Head of caudate nucleus (tissue), 42 donors: ENCODE results near the gene DCHS1.

Experiments used
- DNase-seq, 42 donors: peaks; one replicate each; pipeline versions ENCODE4 v3.0.0 to v3.0.0-alpha.2; 2020 to 2021; ENCODE audit warnings: mixed read lengths in 7 of 42
- intact Hi-C: fragments of 100-400 bp; cut with DNase I; formaldehyde crosslinking; loops from one replicate; pipeline ENCODE4 v1.15.0; 2022

DCHS1 gene

DNA sequence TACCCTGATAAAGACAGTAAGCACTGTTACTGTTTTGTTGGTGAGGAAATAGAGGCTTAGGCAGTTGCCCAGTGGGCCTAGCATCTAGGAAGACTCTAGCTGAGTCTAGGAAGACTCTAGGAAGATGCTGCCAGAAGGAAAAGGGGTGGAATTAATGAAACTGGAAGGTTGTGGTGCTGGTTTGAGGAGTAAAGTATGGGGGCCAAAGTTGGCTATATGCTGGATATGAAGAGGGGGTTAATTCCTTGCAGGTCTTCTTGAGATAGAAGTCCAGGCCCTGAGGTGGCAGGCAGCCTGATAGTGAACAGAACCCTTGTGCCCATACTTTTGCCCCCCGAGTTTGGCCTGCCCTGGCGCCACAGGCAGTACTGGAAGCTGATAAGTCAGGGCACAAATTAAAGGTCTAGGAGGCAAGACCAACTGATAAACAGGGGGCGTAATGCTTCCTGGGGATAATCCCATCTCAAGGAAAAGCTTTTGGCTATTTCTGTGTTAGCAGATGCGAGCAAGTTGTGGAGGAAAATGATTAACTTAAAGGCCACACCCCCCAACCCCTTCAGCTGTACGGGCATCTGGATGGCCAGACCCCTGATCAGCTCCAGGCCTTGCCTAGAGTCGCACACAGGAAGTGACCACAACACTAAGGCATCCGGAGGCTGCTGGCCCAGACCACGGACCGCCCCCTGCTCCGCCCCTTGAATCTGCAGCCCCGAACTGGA, 49.0 kb downstream of the DCHS1 start:
- intact Hi-C loops, result no loop called here
- DNase-seq, result peak; percentile 68 to 91 (median 83)

DNA sequence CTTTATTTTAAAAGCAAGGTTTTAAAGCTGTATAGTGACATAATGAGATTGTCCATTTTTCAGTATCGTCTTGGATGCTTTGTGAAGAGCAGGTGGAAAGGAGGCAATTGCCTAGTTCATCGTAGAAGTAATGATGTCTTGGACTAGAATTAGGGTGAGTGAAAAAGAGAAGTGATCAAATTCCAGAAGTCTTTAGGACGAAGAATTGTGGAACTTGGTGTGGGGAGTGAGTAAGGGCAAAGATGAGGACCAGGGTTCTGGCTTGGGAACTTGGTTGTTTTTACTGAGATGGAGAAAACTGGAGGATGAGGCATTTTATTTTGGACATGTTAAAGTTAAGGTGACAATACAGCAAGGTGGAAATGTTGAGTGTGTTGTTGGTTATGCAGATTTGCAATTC, 50.8 kb downstream of the DCHS1 start:
- peak in 2 of 42 donors; percentile 30 to 32 for DNase-seq
- intact Hi-C loops, result no loop called here

DNA sequence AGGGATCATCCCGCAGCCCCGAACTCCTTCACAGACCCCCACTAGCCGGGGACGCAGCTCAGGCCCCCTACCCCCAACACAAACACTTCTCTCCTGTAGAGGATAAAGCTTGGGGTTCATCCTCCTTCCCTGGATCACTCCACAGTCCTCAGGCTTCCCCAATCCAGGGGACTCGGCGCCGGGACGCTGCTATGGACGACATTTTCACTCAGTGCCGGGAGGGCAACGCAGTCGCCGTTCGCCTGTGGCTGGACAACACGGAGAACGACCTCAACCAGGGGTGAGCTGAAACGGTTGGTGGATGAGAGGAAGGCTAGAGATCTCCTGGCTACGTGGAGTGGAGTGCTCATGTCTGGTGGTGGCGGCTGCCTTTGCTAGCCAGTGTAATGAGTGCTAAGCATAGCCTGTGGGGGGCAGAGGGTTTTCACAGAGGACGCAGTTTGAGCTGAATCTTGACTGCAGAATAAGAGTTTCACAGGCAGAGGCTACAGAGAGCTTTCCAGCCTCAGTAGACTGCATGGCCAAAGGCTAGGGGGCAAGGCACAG, 51.5 kb downstream of the DCHS1 start:
- DNase-seq, result peak in 41 of 42 donors; percentile 34 to 86 (median 69)
- intact Hi-C loops, result no loop called here

DNA sequence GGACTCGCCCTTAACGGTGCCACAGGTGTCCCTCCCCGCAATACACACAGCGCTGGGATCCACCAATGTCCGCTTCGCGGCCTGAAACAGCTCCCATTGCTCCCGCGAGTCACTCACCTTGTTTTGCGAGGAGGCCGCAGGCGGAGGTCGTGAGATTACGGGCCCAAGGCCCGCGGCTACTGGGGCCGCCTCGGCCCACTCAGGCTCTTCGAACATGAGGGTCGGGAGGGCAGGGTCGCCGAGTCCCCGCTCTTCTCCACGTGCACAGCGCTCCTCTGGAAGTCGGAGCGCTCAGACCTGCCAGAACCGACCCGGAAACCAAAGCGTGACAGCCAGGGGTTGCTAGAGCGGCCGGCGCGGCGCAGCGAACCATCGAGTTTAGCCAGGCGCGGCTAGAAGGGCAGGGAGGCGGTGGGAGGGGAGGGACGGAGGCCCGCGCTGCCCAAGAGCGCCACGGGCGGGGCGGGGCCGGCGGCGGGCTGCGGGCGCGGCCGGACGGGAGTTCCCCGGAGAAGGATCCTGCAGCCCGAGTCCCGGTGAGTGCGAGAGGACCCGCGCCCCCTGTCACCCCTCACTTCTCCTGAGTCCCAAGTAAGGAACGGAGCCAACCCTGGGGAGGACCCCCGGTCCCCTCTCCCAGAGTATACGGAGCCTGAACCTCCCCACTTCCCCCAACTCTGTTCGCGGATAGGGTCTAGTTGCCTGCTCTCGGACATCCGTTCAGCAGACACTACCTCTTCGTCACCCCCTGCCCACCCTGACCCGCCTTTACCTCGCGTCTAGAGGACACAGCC, 52.1 kb downstream of the DCHS1 start, which contains the start of the genes ILK and RRP8:
Gene ILK, plus strand, starts transcription at position 488 of the 794 bp plus-strand sequence. CDS start 498 bp downstream, outside the sequence.
Gene RRP8, minus strand, starts transcription at position 330 of the 794 bp plus-strand sequence. Its CDS starts 114 bp downstream, at position 216.
- DNase-seq, result peak; percentile 76 to 97 (median 93)
- intact Hi-C loops, result loop anchor here (2.0 kb wide), 1 partner anchor 79 kb away; the partner anchor contains the start of gene MRPL17

DNA sequence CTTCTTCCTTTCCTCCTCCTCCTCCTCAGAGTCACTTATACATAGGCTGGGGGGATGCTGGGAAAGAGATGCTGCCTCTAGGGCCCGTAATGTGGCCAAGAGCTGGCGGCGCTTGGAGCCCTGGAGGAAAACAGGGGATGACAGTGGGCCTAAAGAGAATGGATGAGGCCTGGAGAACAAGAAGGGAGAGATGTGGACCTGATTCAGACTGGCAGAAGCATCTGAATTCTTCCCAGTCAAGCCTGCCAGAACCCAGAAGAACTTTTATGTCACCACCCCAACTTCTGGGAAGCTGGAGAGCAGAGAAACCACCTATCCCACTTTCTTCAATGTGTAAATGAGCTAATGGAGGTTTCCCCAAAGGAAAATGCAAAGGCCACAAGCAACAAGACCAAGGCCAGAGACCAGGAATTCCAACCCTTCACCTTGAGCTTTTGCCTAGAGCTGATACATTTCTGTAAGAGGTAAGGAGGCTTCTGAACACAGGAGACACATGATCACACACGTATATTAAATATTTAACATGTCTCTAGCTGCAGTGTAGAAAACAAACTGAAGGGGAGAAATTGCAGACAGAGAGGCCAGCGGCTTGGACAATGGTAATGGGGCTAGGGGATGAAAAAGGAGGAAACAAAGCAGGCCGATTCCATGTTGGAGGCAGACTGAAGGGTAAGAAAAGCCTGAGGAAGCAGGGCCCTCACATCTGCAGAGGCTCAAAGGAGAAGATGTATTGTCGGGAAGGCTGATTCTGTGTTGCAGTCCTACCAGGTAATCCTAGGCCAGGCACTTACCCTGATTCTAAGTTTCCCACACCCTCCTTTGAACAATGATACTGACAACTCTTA, 53.3 kb downstream of the DCHS1 start:
- intact Hi-C loops, result loop anchor here (2.0 kb wide), 1 partner anchor 80 kb away; the partner anchor contains the start of gene MRPL17
- DNase-seq, result peak in 4 of 42 donors; percentile 1 to 33 (median 18)

DNA sequence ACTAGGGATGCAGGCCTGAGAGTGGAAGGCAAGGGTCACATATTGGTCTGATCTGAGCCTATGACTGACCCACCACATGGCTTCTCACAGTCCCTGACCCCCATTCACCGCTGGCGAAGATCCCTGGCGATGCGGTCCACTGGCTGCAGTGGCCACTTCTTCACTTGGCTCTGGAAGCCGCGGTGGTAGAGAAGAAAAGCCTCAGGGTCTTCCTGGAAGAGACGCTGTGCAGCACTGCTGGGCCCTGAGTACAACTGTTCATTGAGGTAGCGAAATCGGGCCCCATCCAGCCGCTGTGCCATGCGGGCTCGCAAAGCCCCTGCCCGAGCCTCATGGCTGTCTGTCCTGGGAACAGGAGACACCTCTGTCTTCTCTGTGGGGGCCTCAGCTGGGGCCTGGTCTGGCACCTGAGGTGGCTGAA, 54.6 kb downstream of the DCHS1 start:
- intact Hi-C loops, result no loop called here
- peak in 3 of 42 donors; percentile 6 to 20 (median 19) for DNase-seq

DNA sequence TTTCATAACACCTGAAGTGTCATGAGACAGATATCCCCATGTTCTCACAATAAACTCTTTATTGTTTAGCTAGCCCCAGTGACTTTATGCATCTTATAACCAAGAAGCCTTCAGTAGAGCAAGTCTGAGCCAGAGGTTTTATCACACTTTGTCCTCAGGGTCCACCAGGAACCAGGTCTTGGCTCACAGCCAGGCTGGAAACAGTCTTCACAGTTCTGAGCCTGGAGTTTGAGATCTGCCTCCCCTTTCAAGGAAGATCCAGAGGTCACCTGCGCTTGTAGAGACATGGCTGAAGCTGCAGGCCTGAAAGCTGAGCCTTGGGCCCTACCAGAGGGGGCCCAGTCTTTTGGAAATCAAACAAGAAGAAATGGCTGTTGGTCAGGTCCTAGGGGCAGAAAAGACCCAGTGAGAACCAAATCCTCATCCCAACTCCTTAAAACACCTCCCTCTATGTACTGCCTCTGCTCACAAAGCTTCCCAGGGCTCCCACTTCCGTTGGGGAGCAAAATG, 55.7 kb downstream of the DCHS1 start:
- intact Hi-C loops, result no loop called here
- DNase-seq, result peak in 2 of 42 donors; percentile 4 to 21

DNA sequence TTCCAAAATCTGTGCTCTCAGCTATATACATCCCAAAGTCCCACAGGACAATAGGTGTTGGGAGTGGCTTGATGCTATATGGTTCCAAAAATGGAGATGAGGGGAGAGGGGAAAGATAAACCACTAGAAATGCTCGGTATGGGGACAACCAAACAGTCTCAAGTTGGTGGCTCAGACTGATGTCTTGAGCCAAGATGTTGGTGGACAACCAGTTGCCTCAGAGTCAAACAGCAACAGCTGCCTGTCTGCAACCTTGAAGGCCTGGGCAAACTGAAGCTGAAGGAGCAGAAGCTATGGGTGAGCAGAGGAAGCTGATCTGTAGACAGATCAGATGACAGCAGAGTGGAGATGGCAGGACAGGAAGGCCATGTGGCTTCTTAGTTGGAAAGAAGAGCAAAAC, 56.2 kb downstream of the DCHS1 start:
- DNase-seq, result peak in 2 of 42 donors; percentile 4 to 16
- intact Hi-C loops, result no loop called here

DNA sequence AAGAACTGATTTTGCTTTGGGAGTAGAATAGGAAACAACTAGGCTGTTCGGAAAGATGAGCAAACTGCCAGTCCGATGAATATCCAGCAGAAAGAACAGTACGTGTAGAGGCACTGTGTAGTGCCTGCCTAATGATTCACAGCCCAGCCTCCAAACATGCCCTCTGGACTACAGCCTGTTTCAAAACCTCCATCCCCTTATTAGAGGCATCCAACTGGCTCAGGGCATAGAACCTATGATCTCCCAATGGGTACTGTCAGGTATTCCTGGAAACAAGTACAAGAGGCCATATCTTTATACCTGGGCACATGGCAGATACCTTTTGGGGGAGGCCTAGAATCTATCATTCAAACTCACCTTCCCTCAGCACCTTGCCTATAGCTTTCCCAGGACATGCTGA, 57.1 kb downstream of the DCHS1 start:
- intact Hi-C loops, result no loop called here
- peak in 1 of 42 donors; percentile 6 for DNase-seq

DNA sequence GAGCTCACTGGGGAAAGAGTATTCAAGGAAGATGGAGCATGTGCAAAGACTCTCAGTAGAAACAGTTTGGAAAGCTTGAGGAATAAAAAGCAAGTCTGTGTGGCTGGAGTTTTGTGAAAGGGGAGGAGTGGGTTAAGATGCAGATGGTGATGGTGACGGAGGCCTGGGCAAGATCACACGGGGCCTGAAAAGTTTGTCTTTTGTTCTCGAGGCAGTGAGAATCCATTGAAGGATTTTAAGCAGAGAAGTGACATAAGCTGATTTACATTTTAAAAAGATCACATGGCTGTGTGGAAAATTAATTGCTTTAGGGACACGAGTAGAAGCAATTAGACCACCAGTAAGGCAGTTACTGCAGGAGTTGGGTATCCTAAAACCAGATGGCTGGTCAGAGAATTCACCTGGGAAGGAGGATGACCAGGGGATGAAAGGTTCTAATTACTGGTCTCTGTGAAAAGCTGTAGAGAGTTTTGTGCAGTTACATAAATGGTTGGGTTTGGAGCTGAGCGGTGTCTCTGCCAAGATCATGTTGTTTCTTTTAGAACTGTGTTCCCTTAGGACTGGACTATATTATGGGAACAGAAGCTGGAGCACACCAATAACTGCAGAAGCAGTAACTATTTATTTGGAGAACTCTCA, 59.3 kb downstream of the DCHS1 start:
- intact Hi-C loops, result no loop called here
- DNase-seq, result peak in 7 of 42 donors; percentile 10 to 61 (median 35)

DNA sequence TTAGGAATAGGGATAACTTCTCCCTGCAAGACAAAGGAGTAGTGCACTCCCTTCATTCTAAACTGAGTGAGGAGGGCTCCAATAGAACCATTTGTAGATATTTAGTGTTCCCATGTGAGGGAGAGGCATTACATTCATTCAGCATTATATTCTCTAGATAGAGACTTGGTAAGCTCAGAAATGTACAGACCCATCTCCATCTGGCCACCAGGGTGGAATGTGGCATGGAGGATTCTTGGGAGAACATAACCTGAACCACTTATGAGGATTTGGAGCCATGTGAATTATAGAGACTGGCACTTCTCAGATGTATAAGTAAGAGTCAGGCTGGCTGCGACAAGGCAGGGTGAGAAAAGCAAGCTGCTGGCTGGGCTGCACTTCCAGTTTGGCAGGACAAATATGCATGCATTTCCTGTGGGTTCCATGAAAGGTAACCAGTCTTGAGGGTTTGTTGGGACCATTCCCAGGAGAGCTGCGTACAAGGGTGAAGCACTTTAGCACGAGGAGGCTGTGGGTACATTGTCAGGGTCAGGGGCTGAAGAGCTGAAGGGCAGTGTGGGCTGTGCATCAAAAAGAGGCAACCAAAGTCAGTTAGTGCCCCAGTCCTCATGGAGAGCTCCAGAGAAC, 61.4 kb downstream of the DCHS1 start:
- peak in 2 of 42 donors; percentile 3 to 8 for DNase-seq
- intact Hi-C loops, result no loop called here

DNA sequence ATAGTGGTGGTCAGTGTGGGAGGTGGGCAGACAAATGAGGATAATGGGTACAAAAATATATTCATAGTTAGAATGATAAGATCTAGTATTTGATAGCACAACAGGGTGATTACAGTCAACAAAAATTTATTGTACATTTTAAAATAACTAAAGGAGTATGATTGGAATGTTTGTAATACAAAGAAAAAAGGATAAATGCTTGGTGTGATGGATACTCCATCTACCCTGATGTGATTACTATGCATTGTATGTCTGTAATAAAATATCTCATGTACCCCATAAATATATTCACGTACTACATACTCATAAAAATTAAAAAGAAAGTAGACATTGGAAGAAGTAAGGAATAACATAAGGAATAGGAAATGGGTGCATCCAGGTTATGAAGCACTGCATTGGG, 67.6 kb downstream of the DCHS1 start:
- no peak for DNase-seq

DNA sequence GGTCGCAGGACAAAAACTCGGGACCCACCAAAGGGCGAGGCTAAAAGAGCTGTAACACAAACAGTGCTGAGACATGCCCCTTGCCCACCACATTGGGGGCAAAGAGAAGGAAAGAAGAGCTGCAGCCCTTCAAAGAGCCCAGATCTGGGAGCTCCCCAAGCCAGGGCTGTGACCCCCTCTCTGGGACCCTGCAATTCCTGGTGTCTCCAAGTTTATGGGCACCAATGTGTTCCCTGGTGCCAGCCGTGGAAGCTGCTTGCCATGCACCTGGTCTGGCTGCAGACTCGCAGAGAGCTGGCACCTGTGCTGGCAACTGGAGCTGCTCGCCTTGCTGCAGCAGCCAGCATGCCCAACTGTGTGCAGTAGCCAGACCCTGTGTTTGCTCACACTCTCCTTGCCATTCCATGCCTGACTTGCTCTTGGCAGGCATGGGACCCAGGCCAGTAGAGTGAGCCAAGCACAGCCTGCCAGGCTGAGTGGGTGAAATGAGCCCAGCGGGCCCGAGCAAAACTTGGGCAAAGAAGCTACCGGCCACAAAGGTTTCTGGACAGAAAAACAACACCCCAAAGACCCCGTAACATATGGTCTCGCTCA, 68.2 kb downstream of the DCHS1 start:
- DNase-seq, result peak in 23 of 42 donors; percentile 38 to 75 (median 52)
- intact Hi-C loops, result no loop called here

More for the DNA sequence above, 67.6 kb downstream of the DCHS1 start:
- intact Hi-C loops, result no loop called here

DNA sequence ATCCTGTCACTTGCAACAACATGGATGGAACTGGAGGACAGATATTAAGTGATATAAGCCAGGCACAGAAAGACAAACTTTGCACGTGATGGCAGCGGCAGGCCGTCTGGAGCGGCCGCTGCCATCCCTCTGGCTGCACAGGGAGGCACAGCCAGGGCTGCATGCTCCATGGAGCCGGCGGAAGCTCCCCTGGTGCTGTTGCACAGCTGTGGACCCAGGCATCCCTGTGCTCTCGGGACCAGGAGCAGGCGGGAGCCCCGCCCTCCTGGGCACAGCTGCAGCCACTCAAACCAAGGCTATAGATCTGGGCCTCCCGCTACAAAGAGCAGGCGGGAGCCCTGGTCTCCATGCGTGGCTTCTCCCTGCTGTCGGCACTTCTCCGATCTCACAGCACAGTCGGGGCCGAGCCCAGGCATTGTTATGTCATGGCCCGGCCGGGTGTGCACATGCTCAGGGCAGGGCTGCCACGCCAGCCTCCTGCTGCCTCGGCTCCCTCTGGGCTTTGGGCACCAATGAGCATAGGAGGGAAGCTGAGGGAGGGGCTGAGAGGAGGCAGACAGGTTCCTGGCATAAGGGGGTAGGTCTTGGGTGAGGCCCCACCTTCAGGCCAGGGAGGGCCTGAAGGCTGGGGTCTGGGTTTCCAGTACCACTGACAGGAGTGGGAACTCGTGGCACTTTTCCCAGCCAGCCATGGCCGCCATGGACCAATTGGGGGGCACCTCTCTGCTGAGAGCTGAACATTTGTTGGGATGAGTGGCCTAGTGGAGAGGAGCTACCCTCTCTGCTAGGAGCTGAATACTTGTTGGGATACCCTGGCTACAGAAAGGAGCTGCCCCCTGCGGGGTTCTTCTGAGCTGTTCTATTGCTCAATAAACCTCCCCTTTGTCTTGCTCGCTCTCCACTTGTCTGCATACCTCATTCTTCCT, 68.9 kb downstream of the DCHS1 start:
- intact Hi-C loops, result no loop called here
- DNase-seq, result peak in 29 of 42 donors; percentile 19 to 82 (median 55)

DNA sequence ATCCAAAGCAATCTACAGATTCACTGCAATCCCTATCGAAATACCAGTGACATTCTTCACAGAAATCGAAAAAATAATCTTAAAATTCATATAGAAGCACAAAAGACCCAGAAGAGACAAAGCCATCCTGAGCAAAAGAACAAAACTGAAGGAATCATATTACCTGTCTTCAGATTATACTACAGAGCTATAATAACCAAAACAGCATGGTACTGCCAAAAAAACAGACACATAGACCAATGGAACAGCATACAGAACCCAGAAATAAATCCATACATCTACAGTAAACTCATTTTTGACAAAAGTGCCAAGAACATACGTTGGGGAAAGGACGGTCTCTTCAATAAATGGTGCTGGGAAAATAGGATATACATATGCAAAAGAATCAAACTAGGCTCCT, 71.1 kb downstream of the DCHS1 start:
- intact Hi-C loops, result no loop called here
- no peak for DNase-seq

DNA sequence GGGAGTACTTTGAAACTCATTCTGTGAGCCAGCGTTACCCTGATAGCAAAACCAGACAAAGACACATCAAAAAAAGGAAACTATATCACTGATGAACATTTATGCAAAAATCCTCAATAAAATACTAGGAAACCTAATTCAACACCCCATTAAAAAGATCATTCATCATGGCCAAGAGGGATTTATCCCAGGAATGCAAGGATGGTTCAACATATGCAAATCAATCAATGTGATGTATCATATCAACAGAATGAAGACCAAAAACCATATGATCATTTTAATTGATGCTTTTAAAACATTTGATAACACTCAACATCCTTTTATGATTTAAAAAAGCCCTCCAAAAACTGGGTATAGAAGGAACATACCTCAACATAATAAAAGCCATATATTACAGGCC, 72.0 kb downstream of the DCHS1 start:
- no peak for DNase-seq
- intact Hi-C loops, result no loop called here
